IMR-90 (cell line): ENCODE measurements around the gene MYL4. TPM values are rescaled to one million over a fixed set of nuclear protein-coding genes. Genes with fewer than 3 reads are reported as not detected.

ENCODE experiments used
- ATAC-seq: fragments of 200-7000 bp; cut with Tn5 transposase; 2 replicates; pipeline ENCODE4 v1.9.1; 2020; ENCODE audit warnings: low read depth, mild to moderate bottlenecking, moderate library complexity
- BruUV-seq: library from RNA; stranded (reverse); fragments of 400-500 nt; replicated peaks from 2 replicates; lab custom pipeline; 2021; lab: Mats Ljungman, UMichigan
- CTCF ChIA-PET: fragments of 300-600 bp; formaldehyde crosslinking; extraction: SDS; loops from one replicate; lab custom pipeline; 2021; ENCODE audit warnings: antibody characterized with exemption; lab: Yijun Ruan, JAX
- POLR2A ChIA-PET: fragments of 300-600 bp; sonication (Branson Sonifier 250); formaldehyde crosslinking; loops from one replicate; lab custom pipeline; 2022; ENCODE audit warnings: antibody characterized with exemption; ENCODE audit not compliant: unreplicated experiment; lab: Charles Lee
- DNase-seq: peaks from one replicate; pipeline ENCODE4 v3.0.0; 2013
- H2AFZ ChIP-seq: replicated peaks from 2 replicates; pipeline ENCODE3; 2013; ENCODE audit warnings: low read length, mild to moderate bottlenecking; ENCODE audit not compliant: poor library complexity
- H2AK5ac ChIP-seq: 2 replicates; pipeline ENCODE4 v1.6.1; 2013; ENCODE audit warnings: low read depth, low read length, inconsistent platforms
- H2AK9ac ChIP-seq: replicated peaks from 2 replicates; pipeline ENCODE3; 2013; ENCODE audit warnings: mild to moderate bottlenecking, low read depth, low read length, moderate library complexity; ENCODE audit not compliant: poor library complexity
- H2BK120ac ChIP-seq: 2 replicates; pipeline ENCODE4 v1.6.1; 2013; ENCODE audit warnings: low read depth, low read length, inconsistent platforms
- H2BK15ac ChIP-seq: 3 replicates; pipeline ENCODE4 v1.6.1; 2013; ENCODE audit warnings: low read depth, low read length, inconsistent platforms
- H2BK20ac ChIP-seq: 2 replicates; pipeline ENCODE4 v1.6.1; 2013; ENCODE audit warnings: low read depth, mild to moderate bottlenecking, inconsistent platforms, low read length, moderate library complexity
- H2BK5ac ChIP-seq: 2 replicates; pipeline ENCODE4 v1.6.1; 2013; ENCODE audit warnings: mild to moderate bottlenecking, low read depth, low read length, inconsistent platforms; ENCODE audit not compliant: poor library complexity, severe bottlenecking
- H3K14ac ChIP-seq: replicated peaks from 2 replicates; pipeline ENCODE4 v1.6.1; 2013; ENCODE audit warnings: low read depth, low read length, inconsistent platforms
- H3K18ac ChIP-seq: 2 replicates; pipeline ENCODE4 v1.6.1; 2013; ENCODE audit warnings: low read depth, low read length, control low read depth
- H3K23ac ChIP-seq: 2 replicates; pipeline ENCODE4 v1.6.1; 2013; ENCODE audit warnings: low read depth, low read length, inconsistent platforms
- H3K27ac ChIP-seq: 2 replicates; pipeline ENCODE4 v1.5.1; 2013; ENCODE audit warnings: mild to moderate bottlenecking, control low read depth, low read length; ENCODE audit not compliant: insufficient read depth
- H3K27me3 ChIP-seq: 2 replicates; pipeline ENCODE4 v1.6.1; 2013; ENCODE audit warnings: low read length; ENCODE audit not compliant: control insufficient read depth, insufficient read depth
- H3K36me3 ChIP-seq: 2 replicates; pipeline ENCODE4 v1.6.1; 2013; ENCODE audit warnings: low read length, mixed read lengths; ENCODE audit not compliant: control insufficient read depth, insufficient read depth
- H3K4ac ChIP-seq: 2 replicates; pipeline ENCODE4 v1.6.1; 2013; ENCODE audit warnings: low read depth, low read length, inconsistent platforms
- H3K4me1 ChIP-seq: 2 replicates; pipeline ENCODE4 v1.6.1; 2013; ENCODE audit warnings: low read length, mixed read lengths; ENCODE audit not compliant: control insufficient read depth, insufficient read depth
- H3K4me2 ChIP-seq: 2 replicates; pipeline ENCODE4 v1.6.1; 2013; ENCODE audit warnings: low read depth, mild to moderate bottlenecking, control low read depth, low read length, moderate library complexity
- H3K4me3 ChIP-seq: 2 replicates; pipeline ENCODE4 v1.5.1; 2013; ENCODE audit warnings: low read depth, mild to moderate bottlenecking, control low read depth, low read length, moderate library complexity; ENCODE audit not compliant: insufficient read depth
- H3K56ac ChIP-seq: 2 replicates; pipeline ENCODE4 v1.6.1; 2013; ENCODE audit warnings: low read length, inconsistent platforms; ENCODE audit not compliant: insufficient read depth; ENCODE audit errors: extremely low read depth
- H3K79me1 ChIP-seq, 2 experiments: 2 replicates each; pipeline ENCODE4 v1.6.1; 2013; ENCODE audit warnings: low read length in 2 of 2, inconsistent platforms in 1 of 2, low read depth in 1 of 2
- H3K9ac ChIP-seq: 2 replicates; pipeline ENCODE4 v1.6.1; 2013; ENCODE audit warnings: low read depth, low read length, control low read depth
- H3K9me1 ChIP-seq: 2 replicates; pipeline ENCODE4 v1.6.1; 2013; ENCODE audit warnings: low read length, inconsistent platforms; ENCODE audit not compliant: insufficient read depth
- H3K9me3 ChIP-seq: 2 replicates; pipeline ENCODE4 v1.6.1; 2013; ENCODE audit warnings: low read length; ENCODE audit not compliant: control insufficient read depth, insufficient read depth
- H4K20me1 ChIP-seq: 2 replicates; pipeline ENCODE4 v1.6.1; 2013; ENCODE audit warnings: low read length, inconsistent platforms; ENCODE audit not compliant: insufficient read depth
- H4K5ac ChIP-seq: 2 replicates; pipeline ENCODE4 v1.6.1; 2013; ENCODE audit warnings: mild to moderate bottlenecking, low read depth, low read length, control low read depth
- H4K8ac ChIP-seq, 2 experiments: 2 replicates each; pipeline ENCODE4 v1.6.1; 2013; ENCODE audit warnings: low read depth in 2 of 2, low read length in 2 of 2, control low read depth in 1 of 2, inconsistent platforms in 1 of 2
- H4K91ac ChIP-seq: 2 replicates; pipeline ENCODE4 v1.6.1; 2013; ENCODE audit warnings: low read depth, low read length, inconsistent platforms; ENCODE audit not compliant: insufficient read depth
- BHLHE40 ChIP-seq: fragments of 150-350 bp; IDR thresholded peaks from 2 replicates; pipeline ENCODE4 v1.6.1; 2016; ENCODE audit warnings: mild to moderate bottlenecking, low read depth, low read length
- CEBPB ChIP-seq: IDR thresholded peaks from 2 replicates; pipeline ENCODE4 v1.6.1; 2012; ENCODE audit warnings: low read depth, low read length, improper control_type of control experiment
- CHD1 ChIP-seq: IDR thresholded peaks from 2 replicates; pipeline ENCODE4 v1.6.1; 2012; ENCODE audit warnings: low read depth, low read length, improper control_type of control experiment
- FOS ChIP-seq: fragments of 150-350 bp; IDR thresholded peaks from 2 replicates; pipeline ENCODE4 v1.6.1; 2016; ENCODE audit warnings: low read depth, low read length
- MAFK ChIP-seq: IDR thresholded peaks from 2 replicates; pipeline ENCODE4 v1.6.1; 2012; ENCODE audit warnings: low read depth, low read length, improper control_type of control experiment
- MAZ ChIP-seq: IDR thresholded peaks from 2 replicates; pipeline ENCODE4 v1.6.1; 2012; ENCODE audit warnings: low read depth, mild to moderate bottlenecking, low read length, improper control_type of control experiment, moderate library complexity, borderline replicate concordance
- MXI1 ChIP-seq: IDR thresholded peaks from 2 replicates; pipeline ENCODE4 v1.6.1; 2012; ENCODE audit warnings: low read depth, mild to moderate bottlenecking, low read length, moderate library complexity, borderline replicate concordance
- NFE2L2 ChIP-seq: fragments of 150-350 bp; IDR thresholded peaks from 2 replicates; pipeline ENCODE4 v1.6.1; 2016; ENCODE audit warnings: low read depth, mild to moderate bottlenecking, low read length
- POLR2A ChIP-seq: IDR thresholded peaks from 2 replicates; pipeline ENCODE4 v1.6.1; 2012; ENCODE audit warnings: mild to moderate bottlenecking, low read depth, low read length
- RAD21 ChIP-seq: IDR thresholded peaks from 2 replicates; pipeline ENCODE4 v1.6.1; 2012; ENCODE audit warnings: low read length, improper control_type of control experiment
- RCOR1 ChIP-seq: IDR thresholded peaks from 2 replicates; pipeline ENCODE4 v1.6.1; 2012; ENCODE audit warnings: mild to moderate bottlenecking, low read length, improper control_type of control experiment; ENCODE audit not compliant: insufficient replicate concordance
- RFX5 ChIP-seq: IDR thresholded peaks from 2 replicates; pipeline ENCODE4 v1.8.0; 2012; ENCODE audit warnings: low read depth, mild to moderate bottlenecking, low read length, moderate library complexity
- SMC3 ChIP-seq: fragments of 150-350 bp; IDR thresholded peaks from 2 replicates; pipeline ENCODE4 v1.6.1; 2016; ENCODE audit warnings: low read depth, mild to moderate bottlenecking, antibody characterized with exemption, low read length, moderate library complexity
- USF2 ChIP-seq: fragments of 150-350 bp; IDR thresholded peaks from 2 replicates; pipeline ENCODE4 v1.6.1; 2017; ENCODE audit warnings: mild to moderate bottlenecking, antibody characterized with exemption, low read length, low read depth
- WGBS, 2 experiments: methylation state at CpG; one replicate each; pipeline versions ENCODE4 v1.1.5 to v1.1.7; 2013; ENCODE audit warnings: missing lambda C conversion rate in 2 of 2; ENCODE audit not compliant: insufficient read length in 1 of 2; ENCODE audit errors: extremely low coverage in 2 of 2; 5-methylcytosine and 5-hydroxymethylcytosine counted together
- dilution Hi-C: fragments of 300-500 bp; cut with HindIII; formaldehyde crosslinking; loops from one replicate; pipeline ENCODE4 v1.14.3; 2018; ENCODE audit warnings: low sequenced_read_pairs; ENCODE audit not compliant: unreplicated experiment
- in situ Hi-C: fragments of 300-500 bp; cut with MboI; formaldehyde crosslinking; loops from 3 replicates; pipeline ENCODE4 v1.14.3; 2019; ENCODE audit warnings: low sequenced_read_pairs, inconsistent platforms, mixed read lengths
- intact Hi-C: fragments of 100-400 bp; cut with micrococcal nuclease; formaldehyde crosslinking; loops from 2 replicates; pipeline ENCODE4 v1.10.0; 2022
- polyA plus RNA-seq, 3 experiments: library from polyadenylated mRNA; depleted of rRNA; stranded (reverse); fragments of >200 nt; gene quantifications; 2 replicates each; pipeline ENCODE4 v1.2.3, GENCODE V29; 2012; ENCODE audit warnings: low replicate concordance in 1 of 3
- total RNA-seq: library from RNA; depleted of rRNA; stranded (reverse); fragments of >200 nt; gene quantifications from 2 replicates; pipeline ENCODE4 v1.2.3, GENCODE V29; 2012
- TF ChIP-seq, protein P1 (sequence below): conservative IDR thresholded peaks from 2 replicates; pipeline ENCODE4 v1.5.1; 2012; ENCODE audit warnings: mild to moderate bottlenecking, low read depth, low read length, improper control_type of control experiment

MYL4 gene
- total and polyA plus RNA-seq, 2 of the 4 experiments (the other 2 are of a cell fraction): not detected

DNA sequence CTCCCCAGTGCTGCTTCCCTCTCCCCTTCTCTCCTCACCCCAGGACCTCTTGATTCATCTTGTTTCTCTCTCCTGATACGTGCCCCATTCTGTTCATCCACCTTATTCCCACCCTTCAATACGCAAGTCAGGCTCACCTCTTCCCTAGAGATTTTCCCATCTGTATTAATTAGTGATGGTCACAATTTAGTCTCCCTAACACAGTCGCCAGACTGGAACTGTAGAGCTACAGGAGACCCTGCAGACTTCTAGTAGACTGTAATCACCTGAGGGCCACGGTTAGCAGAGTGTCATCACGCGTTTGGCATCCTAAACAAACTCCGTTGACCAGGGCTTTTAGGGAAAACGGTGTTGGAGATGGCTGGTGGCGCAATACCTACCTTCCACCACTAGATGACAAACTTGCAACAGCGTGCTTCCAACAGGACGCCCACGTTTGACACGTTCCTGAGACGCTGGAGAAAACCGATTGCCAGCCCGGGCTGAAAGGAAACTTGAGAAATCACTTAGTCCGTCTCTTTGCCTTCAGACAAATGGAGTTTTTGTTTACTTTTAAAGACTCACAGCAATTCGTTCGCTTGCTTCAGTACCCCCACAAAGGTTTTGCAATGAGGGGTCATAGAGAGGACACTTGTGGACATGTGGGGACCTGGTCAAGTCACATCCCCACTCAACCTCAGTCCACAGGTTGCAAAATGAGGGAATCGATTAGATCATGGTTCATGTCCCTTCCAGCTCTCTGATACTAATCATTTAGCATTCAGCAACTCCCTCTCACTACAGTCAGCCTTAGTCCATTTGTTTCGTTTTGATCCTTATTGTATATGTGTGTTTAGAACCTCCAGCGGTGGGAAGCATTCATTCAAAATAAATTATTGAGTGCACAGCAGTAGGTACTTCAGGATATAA, 20.6 kb downstream of the MYL4 start:
- Histone ChIP-seq H3K14ac (peak overlapping the region; percentile 92), H4K8ac (peak overlapping the region; percentile 53 to 93), H2BK5ac (peak overlapping the region; percentile 92), H3K9ac (peak overlapping the region; percentile 54), H3K4ac (peak overlapping the region; percentile 91), H2BK15ac (peak overlapping the region; percentile 82), H3K18ac (peak overlapping the region; percentile 84), H4K91ac (peak overlapping the region; percentile 90), H2AK9ac (no peak overlapping the region), H3K9me1 (peaks cover 20% of the 10 kb centered on the region), H3K27me3 (no peaks in the 10 kb centered on the region), H2AFZ (peak overlapping the region; percentile 73), H3K9me3 (no peaks in the 10 kb centered on the region), H3K4me2 (peak overlapping the region; percentile 77), H3K27ac (peak overlapping the region; percentile 72), H3K23ac (peak overlapping the region; percentile 86), H3K36me3 (no peaks in the 10 kb centered on the region), H4K5ac (peak overlapping the region; percentile 77), H2AK5ac (peak overlapping the region; percentile 95), H2BK20ac (peak overlapping the region; percentile 97), H3K56ac (peak overlapping the region; percentile 70), H4K20me1 (no peaks in the 10 kb centered on the region), H3K79me1 (peaks cover 0 to 6% of the 10 kb centered on the region in 2 experiments; a peak in 2 of 4 replicates), H3K4me3 (peak overlapping the region; percentile 5; the same call in 1 of the 2 replicates), H3K4me1 (peaks cover 24% of the 10 kb centered on the region), H2BK120ac (peak overlapping the region; percentile 97)
- WGBS, 2 experiments: 0% methylated on average over 7 of the region's 22 CpGs; no CpG with 5 or more reads in 1 of the 2 experiments
- CTCF ChIA-PET: interaction anchor here (0.9 to 3.4 kb wide), 5 partner anchors 10 to 385 kb away, joined by 3 to 30 read pairs (median 3); no protein-coding TSS in a partner anchor
- dilution Hi-C loops: no loop called here
- intact Hi-C loops: loop anchor here (1.0 to 2.0 kb wide), 3 partner anchors 50 to 385 kb away; no protein-coding TSS in a partner anchor
- DNase-seq (peak; percentile 96), ATAC-seq (peak; percentile 85)
- POLR2A ChIA-PET: no interaction called here
- in situ Hi-C loops: loop anchor here (5.0 to 10.0 kb wide), 2 partner anchors 83 to 385 kb away; no protein-coding TSS in a partner anchor
- BruUV-seq: no TSS peak
- TF ChIP-seq BHLHE40: peak; percentile 91
- peak; percentile 34; the same call in 1 of the 2 replicates for TF ChIP-seq RFX5
- TF ChIP-seq RAD21: peak; percentile 100
- no peak for TF ChIP-seq USF2
- 0 out of 2 replicates have a peak, but pooled peaks have one; percentile 24 for TF ChIP-seq CHD1
- no peak for TF ChIP-seq MAZ
- TF ChIP-seq MXI1: 0 out of 2 replicates have a peak, but pooled peaks have one; percentile 39
- TF ChIP-seq RCOR1: peak; percentile 63
- no peak for TF ChIP-seq NFE2L2
- peak; percentile 18; the same call in 1 of the 2 replicates for TF ChIP-seq MAFK
- TF ChIP-seq, protein P1, sequence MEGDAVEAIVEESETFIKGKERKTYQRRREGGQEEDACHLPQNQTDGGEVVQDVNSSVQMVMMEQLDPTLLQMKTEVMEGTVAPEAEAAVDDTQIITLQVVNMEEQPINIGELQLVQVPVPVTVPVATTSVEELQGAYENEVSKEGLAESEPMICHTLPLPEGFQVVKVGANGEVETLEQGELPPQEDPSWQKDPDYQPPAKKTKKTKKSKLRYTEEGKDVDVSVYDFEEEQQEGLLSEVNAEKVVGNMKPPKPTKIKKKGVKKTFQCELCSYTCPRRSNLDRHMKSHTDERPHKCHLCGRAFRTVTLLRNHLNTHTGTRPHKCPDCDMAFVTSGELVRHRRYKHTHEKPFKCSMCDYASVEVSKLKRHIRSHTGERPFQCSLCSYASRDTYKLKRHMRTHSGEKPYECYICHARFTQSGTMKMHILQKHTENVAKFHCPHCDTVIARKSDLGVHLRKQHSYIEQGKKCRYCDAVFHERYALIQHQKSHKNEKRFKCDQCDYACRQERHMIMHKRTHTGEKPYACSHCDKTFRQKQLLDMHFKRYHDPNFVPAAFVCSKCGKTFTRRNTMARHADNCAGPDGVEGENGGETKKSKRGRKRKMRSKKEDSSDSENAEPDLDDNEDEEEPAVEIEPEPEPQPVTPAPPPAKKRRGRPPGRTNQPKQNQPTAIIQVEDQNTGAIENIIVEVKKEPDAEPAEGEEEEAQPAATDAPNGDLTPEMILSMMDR: peak; percentile 99
- TF ChIP-seq SMC3: peak; percentile 100
- TF ChIP-seq CEBPB: peak; percentile 95
- no peak; the same call in 1 of the 2 replicates for TF ChIP-seq FOS
- peak; percentile 68 for TF ChIP-seq POLR2A
